H1 (cell line): ENCODE data around the gene C20orf96. TPM values are rescaled to one million over a fixed set of nuclear protein-coding genes. Genes with fewer than 3 reads are reported as not detected.

Experiments
- ASH2L ChIP-seq: fragments of 200-600, 300-600 bp; sonication (generic); IDR thresholded peaks from one replicate; pipeline ENCODE4 v1.7.1; 2017; ENCODE audit warnings: low read length
- BACH1 ChIP-seq: IDR thresholded peaks from 2 replicates; pipeline ENCODE4 v1.6.1; 2012; ENCODE audit warnings: low read length, improper control_type of control experiment
- BCL11A ChIP-seq, 2 experiments: IDR thresholded peaks; one replicate each; pipeline ENCODE4 v1.6.1; 2011; ENCODE audit warnings: low read depth in 2 of 2, low read length in 2 of 2, mild to moderate bottlenecking in 2 of 2
- CHD2 ChIP-seq: IDR thresholded peaks from 2 replicates; pipeline ENCODE4 v1.6.1; 2012; ENCODE audit warnings: low read length, improper control_type of control experiment
- CTBP2 ChIP-seq: IDR thresholded peaks from 2 replicates; pipeline ENCODE4 v1.7.0; 2011; ENCODE audit warnings: borderline replicate concordance, mild to moderate bottlenecking, moderate library complexity, mixed read lengths, low read length; ENCODE audit not compliant: insufficient read depth, insufficient read length
- EZH2 ChIP-seq: fragments of 200-600 bp; sonication (generic); IDR thresholded peaks from 2 replicates; pipeline ENCODE4 v1.7.1; 2012; ENCODE audit warnings: low read depth, mild to moderate bottlenecking, moderate library complexity, low read length, inconsistent platforms; ENCODE audit not compliant: severe bottlenecking
- JUN ChIP-seq: IDR thresholded peaks from 2 replicates; pipeline ENCODE4 v1.6.1; 2011; ENCODE audit warnings: low read depth, mild to moderate bottlenecking, improper control_type of control experiment, low read length
- SIRT6 ChIP-seq: IDR thresholded peaks from one replicate; pipeline ENCODE4 v1.7.1; 2012; ENCODE audit warnings: low read length, inconsistent platforms
- TEAD4 ChIP-seq: IDR thresholded peaks from 2 replicates; pipeline ENCODE4 v1.6.1; 2012; ENCODE audit warnings: low read depth, low read length, inconsistent platforms, mixed read lengths
- YY1 ChIP-seq: IDR thresholded peaks from 2 replicates; pipeline ENCODE4 v1.6.1; 2011; ENCODE audit warnings: low read depth, mild to moderate bottlenecking, low read length
- polyA plus RNA-seq, 7 experiments: library from polyadenylated mRNA; depleted of rRNA in 3 of 7; stranded (reverse) in 5 of 7; unstranded in 2 of 7; fragments of >200 nt in 5 of 7; fragments of 200-250 nt in 2 of 7; gene quantifications; 1 replicate in 5 of 7; 2 replicates in 1 of 7; 4 replicates in 1 of 7; pipeline versions ENCODE4 v1.2.1 to v1.2.3, GENCODE V29; 2011 to 2013; ENCODE audit warnings: missing spikeins in 2 of 7, mixed read lengths in 2 of 7
- total RNA-seq: library from RNA; stranded (reverse); fragmentation: NEBNext Ultra II Directional; extraction: Animal tissue kit (Norgen Biotek cat#: 25700); gene quantifications from 2 replicates; pipeline ENCODE4 v1.2.1, GENCODE V29; 2021

Gene C20orf96
- total and polyA plus RNA-seq, 2 of the 8 experiments (the other 6 are each of a cell fraction or from before 2014, with no cell fraction given) = 19.2 to 21.0 TPM

DNA sequence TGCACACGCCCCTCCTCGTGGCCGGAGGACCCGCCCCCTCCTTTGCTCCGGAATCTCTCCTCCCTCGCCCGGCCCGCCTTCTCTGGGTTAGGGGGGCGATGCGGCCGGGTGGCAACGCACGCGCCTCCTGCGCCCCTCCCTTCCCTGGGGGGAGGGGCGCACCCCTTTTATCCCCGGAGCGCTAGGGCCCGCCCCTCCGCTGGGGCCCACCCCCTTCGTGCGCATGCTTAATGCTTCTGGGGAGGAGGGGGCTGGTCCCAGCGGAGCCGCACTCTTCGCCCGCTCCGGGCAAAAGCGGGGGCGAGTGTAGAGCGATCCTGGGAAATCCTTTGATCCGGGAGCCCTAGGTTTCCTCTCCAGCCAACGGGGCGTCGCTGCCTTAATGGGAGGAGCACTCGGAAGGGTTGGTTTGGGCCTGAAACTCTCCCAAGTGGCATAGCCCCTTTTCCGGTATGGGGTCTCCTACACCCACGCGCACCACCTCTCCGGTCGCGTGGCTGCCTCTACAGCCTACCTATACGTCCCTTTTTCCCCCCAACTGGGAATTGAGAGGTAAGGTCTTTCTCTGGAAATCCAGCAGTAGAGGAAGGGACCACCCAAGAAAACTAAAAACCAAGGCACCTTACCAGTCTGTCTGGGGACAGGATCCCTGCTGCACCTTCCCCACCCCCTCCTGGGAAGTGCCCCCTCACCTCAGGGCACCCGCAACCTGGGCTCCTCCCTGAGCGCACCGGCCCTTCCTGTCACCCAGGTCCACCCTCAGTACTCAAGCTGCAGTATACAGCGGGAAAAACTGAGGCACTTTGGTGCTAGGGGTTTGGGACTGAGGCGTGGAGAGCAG is 36.9 kb upstream of the C20orf96 start (continued):
- TF ChIP-seq CTBP2 = no peak
- TF ChIP-seq CHD2 = no peak
- TF ChIP-seq BACH1 = no peak
- TF ChIP-seq ASH2L = no peak
- no peak for TF ChIP-seq YY1
- no peak for TF ChIP-seq SIRT6
- TF ChIP-seq EZH2 = no peak
- no peak for TF ChIP-seq BCL11A (IDR thresholded peaks at IDR 0.05; ENCODE audit: low read depth in 2 of 2, low read length in 2 of 2)
- no peak for TF ChIP-seq TEAD4
- no peak for TF ChIP-seq JUN
